Measurements from ENCODE around the gene CRY2. TPM values are rescaled to one million over a fixed set of nuclear protein-coding genes. Genes with fewer than 3 reads are reported as not detected.
"Not testable (repeated sequence)": the region's sequence is repeated elsewhere in the genome, so short reads cannot be mapped to it uniquely, and the experiment has no call there.

The CRY2 gene
- total RNA-seq, 1 experiment from 2014 or later, result 8.1 TPM

DNA sequence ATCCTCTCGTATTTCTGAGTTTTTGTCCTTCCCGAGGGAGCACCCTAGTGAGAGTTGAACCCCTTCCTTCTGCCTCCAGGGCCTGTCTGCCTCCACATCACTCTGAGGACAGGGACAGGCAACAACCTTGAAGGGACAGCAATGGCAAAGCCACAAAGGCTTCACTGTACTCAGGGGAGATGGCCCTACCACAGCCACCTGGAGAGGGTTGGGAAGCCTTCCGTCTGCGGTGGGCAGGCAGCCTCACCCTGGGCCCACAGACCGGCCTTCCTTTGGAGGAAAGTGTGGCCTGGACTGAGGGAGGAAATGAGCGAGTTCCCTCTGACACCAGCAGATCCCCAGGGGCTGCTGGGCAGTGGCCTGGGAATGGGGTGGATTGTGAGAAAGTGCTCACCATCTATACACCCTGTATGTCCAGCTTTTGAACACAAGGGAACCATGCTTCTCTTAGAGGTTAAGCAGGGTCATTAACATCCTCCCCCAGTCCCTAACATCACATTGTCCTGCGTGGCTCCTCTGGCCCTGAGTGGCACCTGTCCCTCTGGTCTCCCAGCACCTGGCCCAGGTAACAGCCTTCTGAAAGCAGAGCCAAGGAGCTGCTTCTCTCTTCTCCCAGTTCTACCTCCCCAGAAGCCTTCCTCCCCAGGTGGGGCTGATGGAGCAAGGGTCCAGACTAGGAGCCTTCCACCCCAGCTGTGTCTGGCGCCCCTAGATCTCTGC, 35.5 kb upstream of the CRY2 start:
- no peak for DNase-seq (ENCODE audit: low spot score)

DNA sequence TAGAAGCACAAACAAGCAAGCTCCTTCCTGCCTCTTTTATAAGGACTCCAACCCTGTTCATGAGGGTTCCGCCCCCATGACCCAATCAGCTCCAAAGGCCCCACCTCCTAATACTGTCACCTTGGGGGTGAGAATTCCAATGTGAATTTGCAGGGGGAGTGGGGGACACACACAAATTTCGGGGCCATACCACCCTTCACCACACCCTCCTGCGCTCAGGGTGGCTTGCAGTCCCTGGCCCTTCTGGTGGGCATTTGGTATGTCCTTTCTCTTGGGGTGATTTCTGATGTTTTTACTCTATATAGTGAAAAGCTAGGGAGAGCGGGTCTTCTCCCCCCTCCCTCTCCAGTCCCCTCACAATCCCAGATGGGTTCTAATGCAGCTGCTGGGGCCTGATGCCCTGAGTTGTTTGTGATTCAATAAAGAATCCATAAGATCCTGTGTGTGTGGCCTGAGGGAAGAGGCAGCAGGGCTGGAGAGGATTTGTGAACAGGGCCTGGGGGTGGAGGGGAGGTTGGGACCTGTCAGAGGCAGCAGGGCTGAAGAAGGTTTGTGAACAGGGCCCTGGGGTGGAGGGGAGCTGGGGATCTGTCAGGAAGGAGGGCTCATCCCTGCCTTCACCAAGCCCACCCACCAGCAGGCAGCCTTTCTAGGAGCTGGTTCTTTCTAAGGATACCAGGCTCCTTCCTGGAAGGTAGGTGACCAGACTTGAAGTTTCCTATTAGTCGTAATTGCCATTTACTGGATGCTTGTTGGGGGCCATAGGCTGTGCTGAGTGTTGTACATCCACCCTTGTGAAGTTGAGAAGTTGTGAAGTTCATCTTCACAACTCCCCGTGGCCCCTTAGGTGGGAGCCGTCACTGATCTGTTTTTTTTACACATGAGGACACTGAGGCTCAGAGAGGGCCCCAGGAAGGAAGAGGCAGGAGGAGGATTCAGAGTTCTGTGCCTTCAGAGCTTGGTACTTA, 34.4 kb upstream of the CRY2 start:
- DNase-seq (ENCODE audit: low spot score), result no peak

DNA sequence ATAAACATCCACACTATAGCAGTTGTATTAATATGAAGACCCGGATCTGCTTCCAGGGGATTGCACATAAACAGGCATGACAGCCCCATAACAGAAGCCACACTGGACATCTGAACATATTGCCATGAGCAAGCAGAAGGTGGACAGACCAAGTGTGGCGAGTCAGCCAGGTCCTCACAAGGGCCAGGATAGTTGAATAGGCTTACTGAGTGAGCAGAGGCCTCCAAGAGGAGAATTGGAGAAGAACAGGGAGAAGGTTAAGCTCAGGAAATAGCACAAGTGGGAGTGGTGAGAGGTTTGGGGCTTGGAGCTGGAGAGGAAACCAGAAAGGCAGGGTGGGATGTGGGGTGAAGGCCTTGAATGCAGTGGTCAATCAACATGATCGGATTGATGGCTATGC, 31.5 kb upstream of the CRY2 start:
- peak; percentile 22 for DNase-seq (ENCODE audit: low spot score)

DNA sequence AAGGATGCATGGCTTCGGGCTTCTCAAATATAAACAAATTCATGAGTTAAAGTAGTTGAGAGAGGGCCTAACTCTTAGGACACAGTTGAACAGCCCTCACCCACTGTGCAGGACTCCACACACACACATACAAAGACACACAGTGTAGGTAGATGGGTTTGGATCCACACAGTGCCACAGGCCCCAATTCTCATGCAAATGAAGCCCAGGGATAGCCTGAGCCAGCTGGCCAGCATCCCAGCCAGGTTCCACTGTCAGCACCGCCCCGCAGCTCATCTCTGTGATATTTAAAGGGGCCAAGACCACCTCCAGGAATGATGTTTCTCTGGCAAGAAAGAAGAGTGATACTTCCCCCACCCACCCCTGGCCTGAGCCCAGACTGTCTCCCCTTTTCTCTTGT, 30.7 kb upstream of the CRY2 start:
- DNase-seq (ENCODE audit: low spot score), result no peak

DNA sequence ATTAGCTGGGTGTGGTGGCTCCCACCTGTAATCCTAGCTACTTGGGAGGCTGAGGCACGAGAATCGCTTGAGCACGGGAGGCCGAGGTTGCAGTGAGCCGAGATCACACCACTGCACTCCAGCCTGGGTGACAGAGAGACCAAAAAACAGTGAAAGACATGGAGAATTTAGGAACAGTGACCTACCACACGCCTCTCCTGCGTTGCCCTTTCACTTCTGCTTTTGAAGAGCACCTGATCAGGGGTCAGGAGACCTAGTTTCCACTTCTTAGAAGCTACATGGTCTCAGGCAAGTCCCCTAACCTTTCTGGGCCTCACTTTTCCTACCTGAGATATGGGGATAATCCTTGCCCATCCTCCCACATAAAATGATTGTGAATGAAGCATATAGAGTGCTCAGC, 30.1 kb upstream of the CRY2 start:
- no peak for DNase-seq (ENCODE audit: low spot score)

DNA sequence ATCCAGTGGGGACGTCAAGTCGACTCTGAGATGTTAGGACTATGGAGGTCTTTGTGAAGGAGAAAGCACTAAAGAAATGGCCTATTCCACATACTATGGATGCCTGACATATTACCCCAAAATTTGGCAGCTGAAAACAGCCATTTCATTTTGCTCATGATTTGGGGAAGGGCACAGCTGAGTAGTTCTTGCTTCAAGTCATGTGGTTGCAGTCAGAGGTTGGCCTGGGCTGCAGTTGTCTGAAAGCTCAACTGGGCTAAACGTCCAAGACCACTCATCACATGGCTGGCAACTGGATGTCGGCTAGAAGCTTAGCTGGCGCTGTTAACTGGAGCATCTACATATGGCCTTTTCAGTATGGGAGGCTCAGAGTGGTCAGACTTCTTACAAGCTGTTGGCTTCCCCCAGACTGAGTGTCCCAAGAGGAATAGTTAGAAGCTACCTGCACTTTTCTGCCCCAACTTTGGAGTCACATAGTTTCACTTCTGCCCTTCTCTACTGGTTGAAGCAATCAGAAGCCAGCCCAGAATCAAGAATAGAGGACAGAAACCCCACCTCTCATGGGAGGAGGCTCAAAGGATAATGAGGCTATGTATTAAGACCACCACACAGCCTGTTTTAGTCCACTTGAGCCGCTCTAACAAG, 28.2 kb upstream of the CRY2 start:
- no peak for DNase-seq (ENCODE audit: low spot score)

DNA sequence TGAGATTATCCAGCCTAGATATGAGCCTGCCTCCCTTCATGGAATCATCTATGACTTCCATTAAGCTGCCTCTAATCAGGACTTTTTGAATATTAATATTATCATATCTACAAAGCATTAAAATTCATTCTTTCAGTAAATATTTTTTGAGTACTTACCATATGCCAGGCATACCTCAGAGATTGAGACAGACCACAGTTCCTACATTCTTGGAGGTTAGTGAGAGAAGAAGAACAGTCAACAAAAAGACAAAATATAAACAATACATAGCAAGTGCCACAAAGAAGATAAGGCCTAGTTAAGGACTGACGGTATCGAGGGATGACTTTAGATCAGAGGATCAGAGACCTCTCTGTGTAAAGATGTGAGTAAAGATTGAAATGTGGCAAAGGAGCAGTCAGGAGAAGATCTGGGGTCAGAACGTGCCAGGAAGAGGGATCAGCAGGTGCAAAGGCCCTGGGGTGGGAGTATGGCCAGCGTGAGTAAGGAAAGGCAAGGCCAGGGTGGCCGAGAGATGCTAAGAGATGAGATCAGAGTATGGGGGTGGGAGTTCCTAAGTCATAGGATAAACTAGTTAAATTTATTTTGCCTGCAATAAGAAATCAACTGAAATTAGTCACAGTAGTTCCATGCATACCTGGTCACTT, 26.9 kb upstream of the CRY2 start:
- no peak for DNase-seq (ENCODE audit: low spot score)

DNA sequence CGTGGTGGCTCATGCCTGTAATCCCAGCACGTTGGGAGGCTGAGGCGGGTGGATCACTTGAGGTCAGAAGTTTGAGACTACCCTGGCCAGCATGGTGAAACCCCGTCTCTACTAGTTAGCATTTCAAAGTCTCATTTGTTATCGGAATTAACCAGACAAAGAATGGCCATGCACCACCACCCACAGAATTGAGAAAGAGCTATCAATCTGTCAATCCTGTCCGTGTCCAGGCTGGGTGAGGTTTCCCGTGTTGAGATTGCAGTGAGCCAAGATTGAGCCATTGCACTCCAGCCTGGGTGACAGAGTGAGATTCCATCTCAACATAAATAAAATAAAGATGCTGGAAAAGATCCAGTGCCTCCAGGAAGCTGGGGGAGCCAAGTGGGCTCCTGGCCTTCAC, 20.8 kb upstream of the CRY2 start:
- DNase-seq (ENCODE audit: low spot score), result not testable (repeated sequence)

DNA sequence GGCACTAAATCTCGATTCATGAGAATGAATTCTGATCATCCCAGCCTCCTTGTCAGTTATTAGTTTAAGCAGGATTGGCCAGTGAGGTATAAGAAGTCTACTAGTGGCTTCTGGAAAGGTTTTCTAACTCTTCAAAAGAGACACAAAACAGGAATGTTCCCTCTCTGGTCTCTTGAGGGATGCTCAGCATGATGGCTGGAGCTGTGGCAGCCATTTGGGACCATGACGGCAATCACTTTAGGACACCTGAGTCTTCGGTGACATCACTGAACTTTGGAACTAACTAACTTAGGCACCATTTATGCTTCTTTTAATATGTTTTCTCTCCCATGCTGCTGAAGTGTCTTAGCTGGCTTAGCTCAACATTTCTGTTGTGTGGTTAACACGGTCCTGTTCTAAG, 20.2 kb upstream of the CRY2 start:
- no peak for DNase-seq (ENCODE audit: low spot score)

DNA sequence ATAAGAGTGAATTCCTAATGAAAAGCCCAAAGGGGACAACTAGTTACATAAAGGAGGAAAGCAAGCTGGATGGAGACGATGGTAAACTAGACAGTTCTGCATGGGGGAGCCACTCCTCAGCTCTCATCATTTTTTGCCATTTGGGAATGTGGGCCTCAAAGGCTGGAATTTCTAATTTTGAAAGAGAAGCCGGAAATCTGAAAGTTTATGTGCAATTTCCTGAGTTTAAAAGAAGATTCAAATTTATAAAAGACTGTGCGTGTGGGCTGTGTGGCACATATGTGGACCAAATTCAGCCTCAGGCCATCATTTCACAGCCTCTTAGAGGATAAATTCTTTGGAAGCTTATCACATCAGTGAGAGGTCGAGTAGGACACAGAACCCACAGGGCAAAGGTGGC, 18.3 kb upstream of the CRY2 start:
- no peak for DNase-seq (ENCODE audit: low spot score)

DNA sequence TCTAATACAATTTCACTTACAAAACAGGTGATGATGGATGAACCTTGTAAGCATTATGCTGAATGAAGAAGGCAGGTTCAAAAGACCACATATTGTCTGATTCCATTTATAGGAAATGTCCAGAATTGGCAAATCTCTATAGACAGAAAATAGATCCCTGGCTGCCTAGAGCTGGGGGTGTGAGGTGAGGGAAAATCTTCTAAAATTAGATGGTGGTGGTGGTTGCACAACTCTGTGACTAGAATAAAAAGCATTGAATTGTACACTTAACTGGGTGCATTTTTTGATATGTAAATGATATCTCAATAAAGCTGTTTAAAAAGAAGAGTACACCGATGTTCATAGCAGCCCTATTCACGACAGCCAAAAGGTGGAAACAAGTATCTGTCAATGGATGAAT, 16.7 kb upstream of the CRY2 start:
- DNase-seq (ENCODE audit: low spot score), result no peak

DNA sequence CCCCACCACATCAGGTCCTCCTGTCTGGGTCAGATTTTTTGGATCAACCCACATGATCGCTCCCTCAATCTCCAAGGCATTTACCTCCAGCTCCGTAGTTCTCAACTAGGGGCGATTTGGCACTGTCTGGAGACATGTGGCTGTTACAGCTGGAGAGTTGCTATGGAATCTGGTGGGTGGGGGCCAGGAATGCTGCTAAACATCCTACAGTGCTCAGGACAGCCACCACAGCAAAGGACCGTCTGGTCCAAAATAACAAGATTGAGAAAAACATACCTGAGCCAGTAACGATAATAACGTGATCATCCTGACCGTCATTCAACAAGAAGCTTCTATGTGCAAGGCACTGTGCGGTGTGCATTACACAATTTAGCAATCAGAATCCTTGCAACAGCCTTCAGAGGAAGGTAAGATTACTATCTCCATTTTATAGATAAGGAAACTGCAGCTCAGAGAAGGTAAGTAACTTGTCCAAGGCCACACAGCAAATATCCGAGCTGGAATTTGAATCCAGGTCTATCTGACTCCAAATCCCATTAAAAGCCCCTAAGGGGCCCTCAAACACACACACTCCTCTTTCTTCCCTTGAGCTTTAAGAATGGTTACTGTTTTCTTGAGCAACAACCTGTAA, 14.3 kb upstream of the CRY2 start:
- no peak for DNase-seq (ENCODE audit: low spot score)

DNA sequence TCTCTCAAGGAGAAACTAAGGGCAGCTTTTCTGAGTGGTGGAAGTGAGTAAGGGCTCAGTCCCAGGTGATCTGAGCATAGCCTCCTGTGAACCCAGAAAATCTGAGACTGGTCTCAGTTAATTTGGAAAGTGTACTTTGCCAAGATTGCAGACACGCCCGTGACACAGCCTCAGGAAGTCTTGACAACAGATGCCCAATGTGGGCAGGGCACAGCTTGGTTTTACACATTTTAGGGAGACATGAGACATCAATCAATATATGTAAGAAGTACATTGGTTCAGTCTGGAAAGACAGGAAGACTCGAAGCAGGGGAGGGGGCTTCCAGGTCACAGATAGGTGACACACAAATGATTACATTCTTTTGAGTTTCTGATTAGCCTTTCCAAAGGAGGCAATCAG, 13.5 kb upstream of the CRY2 start:
- DNase-seq (ENCODE audit: low spot score), result no peak

DNA sequence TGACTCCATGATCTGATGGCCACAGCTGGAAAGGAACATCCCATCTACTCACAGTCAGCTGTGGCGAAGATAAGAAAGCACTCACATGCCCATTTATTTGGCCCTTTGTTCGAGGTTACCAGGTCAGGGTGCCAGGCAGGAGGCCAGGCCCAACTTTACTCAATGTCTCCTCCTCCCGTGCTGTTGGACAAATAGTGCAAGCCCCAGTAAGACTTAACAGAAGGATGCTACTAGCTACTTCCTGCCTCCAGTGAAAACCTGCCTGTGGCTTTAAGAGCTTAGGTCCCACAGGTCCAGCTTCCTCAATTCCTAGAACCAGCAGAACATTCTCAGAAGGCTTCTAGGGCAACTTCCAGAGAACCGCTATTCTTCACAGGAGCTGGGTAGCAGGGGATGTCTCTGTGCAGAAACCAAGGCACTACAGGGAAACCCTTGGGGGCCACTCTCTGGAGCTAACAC, 12.9 kb upstream of the CRY2 start:
- no peak for DNase-seq (ENCODE audit: low spot score)

DNA sequence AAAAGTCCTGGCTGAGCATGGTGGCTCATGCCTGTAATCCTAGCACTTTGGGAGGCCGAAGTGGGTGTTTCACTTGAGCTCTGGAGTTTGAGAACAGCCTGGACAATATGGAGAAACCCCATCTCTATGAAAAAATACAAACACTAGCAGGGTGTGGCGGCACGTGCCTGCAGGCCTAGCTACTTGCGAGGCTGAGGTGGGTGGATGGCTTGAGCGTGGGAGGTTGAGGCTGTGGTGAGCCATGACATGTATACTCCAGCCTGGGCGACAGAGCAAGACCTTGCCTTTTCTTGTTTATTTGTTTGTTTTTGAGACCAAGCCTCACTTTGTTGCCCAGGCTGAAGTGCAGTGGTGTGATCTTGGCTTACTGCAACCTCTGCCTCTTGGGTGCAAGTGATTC, 8.1 kb upstream of the CRY2 start:
- DNase-seq (ENCODE audit: low spot score), result no peak

DNA sequence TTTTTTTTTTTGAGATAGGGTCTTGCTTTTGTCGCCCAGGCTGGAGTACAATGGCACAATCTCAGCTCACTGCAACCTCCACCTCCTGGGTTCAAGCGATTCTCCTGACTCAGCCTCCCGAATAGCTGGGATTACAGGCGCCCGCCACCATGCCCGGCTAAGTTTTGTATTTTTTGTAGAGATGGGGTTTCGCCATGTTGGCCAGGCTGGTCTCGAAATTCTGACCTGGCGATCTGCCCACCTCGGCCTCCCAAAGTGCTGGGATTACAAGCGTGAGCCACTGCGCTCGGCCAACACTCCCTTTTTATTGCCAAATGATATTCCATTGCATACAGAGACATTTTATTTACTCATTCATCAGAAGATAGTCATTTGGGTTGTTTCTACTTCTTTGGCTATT, 7.0 kb upstream of the CRY2 start:
- not testable (repeated sequence) for DNase-seq (ENCODE audit: low spot score)

DNA sequence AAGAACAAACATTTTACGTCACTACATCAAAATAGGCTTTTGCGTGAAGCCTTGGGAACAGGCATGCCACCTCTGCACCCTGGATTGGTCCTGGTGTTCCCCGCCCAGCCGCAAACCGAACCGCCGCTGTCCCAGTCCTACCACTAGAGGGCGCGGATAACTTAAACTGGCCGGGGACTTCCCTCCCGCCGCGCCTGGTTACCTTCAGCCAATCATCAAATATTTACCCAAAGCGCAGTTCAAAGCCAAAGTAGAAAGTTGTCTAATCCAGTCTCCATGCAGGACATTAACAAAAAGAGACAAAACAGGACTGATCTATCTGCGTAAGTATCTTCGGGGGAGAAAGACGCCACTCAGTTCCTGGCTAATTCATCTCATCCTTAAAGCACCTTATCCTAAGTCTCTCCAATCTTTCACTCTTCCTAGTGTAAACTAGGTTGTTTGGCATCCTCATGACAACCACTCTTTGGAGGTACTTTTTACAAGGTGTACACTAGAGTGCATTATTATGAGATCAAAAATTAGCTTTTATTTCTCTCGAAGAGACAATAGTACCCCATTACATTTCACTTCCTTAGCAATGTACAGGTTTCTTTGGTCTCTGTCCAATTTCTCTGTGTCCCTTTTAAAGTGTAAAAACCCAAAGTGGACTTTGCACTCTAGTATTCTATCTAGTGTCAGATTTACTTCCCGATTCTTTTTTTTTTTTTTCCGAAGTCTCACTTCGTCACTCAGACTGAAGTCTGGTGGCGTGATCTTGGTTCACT, 3.9 kb upstream of the CRY2 start:
- peak; percentile 85 for DNase-seq (ENCODE audit: low spot score)

DNA sequence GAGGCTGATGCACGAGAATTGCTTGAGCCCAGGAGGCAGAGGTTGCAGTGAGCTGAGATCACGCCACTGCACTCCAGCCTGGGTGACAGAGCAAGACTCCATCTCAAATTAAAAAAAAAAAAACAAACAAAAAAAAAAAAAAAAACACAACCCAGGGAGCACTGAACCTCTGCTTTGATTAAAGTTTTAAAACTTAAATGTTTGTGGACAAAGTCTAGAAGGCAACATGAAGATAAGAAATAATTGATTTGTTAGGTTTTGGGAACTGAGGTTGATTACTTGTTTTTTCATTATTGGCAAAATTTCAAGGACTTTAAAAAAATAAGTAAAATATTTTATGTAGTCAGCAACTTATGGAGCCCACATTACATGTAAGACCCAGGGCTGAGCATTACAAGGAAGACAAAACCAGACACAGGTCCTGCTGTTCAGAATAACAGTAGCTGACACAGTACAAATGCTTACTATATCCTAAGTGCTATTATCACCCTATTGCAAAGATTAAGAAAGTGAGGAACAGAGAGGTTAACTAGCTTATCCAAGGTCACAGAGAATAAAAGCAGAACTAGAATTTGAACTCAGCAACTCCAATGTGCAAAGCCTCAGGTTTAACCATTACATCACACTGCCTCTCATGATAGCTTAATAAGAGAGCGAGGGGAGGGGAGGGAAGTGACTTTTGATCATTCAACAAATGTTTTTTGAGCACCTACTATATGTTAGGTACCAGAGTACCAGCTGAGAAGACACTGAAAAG, 2.3 kb upstream of the CRY2 start:
- no peak for DNase-seq (ENCODE audit: low spot score)

DNA sequence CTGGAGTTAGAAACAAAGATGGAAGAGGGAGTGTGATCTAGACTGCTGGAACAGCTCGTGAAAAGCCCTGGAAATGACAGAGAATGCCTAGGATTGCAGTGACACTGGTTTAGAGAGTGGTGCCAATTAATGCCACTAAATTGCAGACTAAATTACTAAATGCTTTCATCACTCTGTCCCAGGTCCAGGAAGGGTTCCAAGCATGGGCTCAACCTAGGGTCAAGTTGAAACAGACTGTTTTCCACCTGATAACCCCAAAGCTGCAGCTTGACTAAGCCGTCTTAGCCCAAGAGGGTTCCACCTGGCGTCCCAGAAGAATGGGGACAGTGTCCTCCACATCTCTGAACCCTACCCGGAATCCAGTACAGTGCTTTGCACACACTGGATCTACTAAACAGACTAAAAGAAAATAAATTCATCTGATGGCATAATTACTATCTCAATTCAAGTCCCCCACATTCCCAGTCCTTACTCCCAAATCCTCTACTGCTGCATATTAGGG, 1.1 kb upstream of the CRY2 start:
- DNase-seq (ENCODE audit: low spot score), result no peak

DNA sequence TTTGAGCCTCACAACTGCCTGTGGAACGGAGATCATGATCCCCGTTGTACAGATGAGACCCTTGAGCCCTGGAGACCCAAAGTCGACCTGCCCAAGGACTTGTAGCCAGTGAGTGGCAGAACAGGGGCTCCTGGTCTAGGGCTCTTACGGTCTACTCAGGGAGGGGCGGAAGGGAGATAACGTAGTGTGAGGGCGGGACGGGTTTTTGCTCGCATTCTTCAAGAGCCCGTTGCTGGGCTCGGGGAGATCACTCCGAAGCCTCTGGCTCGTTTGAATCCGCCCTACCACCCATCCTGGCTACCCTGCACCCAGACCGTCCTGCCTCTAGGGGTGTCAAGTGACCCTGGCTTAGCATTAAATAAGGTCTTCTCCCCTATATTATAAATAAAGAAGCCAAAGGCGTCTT, 639 bp downstream of the CRY2 start:
- peak; percentile 44 for DNase-seq (ENCODE audit: low spot score)

Data from A172 (cell line).